HepG2 (cell line): ENCODE results near the gene MXRA7. TPM values are rescaled to one million over a fixed set of nuclear protein-coding genes. Genes with fewer than 3 reads are reported as not detected.

Source experiments
- ATF4 ChIP-seq, 2 experiments: fragments of 450-650 bp in 1 of 2; sonication (generic) in 1 of 2; formaldehyde crosslinking; IDR thresholded peaks; 2 replicates each; pipeline versions ENCODE4 v1.5.0 to v1.8.0; 2020 to 2022; ENCODE audit warnings: mild to moderate bottlenecking in 1 of 2, missing genetic modification reagents in 1 of 2
- EP300 ChIP-seq, 3 experiments: sonication (generic) in 1 of 3; formaldehyde crosslinking in 1 of 3; IDR thresholded peaks; 2 replicates each; pipeline versions ENCODE4 v1.5.1 to v1.6.1; 2011 to 2020; ENCODE audit warnings: low read depth in 2 of 3, low read length in 2 of 3, borderline replicate concordance in 1 of 3, improper control_type of control experiment in 1 of 3, mild to moderate bottlenecking in 1 of 3, missing genetic modification reagents in 1 of 3, moderate library complexity in 1 of 3
- FOXK1 ChIP-seq: sonication (generic); formaldehyde crosslinking; IDR thresholded peaks from 2 replicates; pipeline ENCODE4 v1.4.0; 2020; ENCODE audit warnings: low read depth, missing genetic modification reagents, borderline replicate concordance
- FOXO1 ChIP-seq: sonication (generic); formaldehyde crosslinking; IDR thresholded peaks from 2 replicates; pipeline ENCODE4 v1.4.0; 2020; ENCODE audit warnings: missing genetic modification reagents
- GPBP1L1 ChIP-seq: sonication (generic); formaldehyde crosslinking; IDR thresholded peaks from 2 replicates; pipeline ENCODE4 v1.5.0; 2020; ENCODE audit warnings: mild to moderate bottlenecking, missing genetic modification reagents
- HNF4G ChIP-seq, 2 experiments: sonication (generic) in 1 of 2; formaldehyde crosslinking in 1 of 2; IDR thresholded peaks; 2 replicates each; pipeline versions ENCODE4 v1.4.0 to v1.6.1; 2011 to 2020; ENCODE audit warnings: borderline replicate concordance in 2 of 2, low read depth in 2 of 2, mild to moderate bottlenecking in 2 of 2, low read length in 1 of 2, missing genetic modification reagents in 1 of 2, moderate library complexity in 1 of 2
- HNRNPK ChIP-seq: fragments of 200-400 bp; formaldehyde crosslinking; IDR thresholded peaks from 2 replicates; pipeline ENCODE4 v1.6.1; 2018; ENCODE audit warnings: low read length, low read depth, moderate library complexity, mild to moderate bottlenecking; ENCODE audit not compliant: poor library complexity, severe bottlenecking
- IKZF5 ChIP-seq: IDR thresholded peaks from 2 replicates; pipeline ENCODE4 v1.6.1; 2018; ENCODE audit warnings: missing genetic modification reagents, mild to moderate bottlenecking, missing compliant biosample characterization
- IRF1 ChIP-seq: sonication (generic); formaldehyde crosslinking; IDR thresholded peaks from 2 replicates; pipeline ENCODE4 v1.4.0; 2020; ENCODE audit warnings: low read depth, mild to moderate bottlenecking, missing genetic modification reagents
- KLF9 ChIP-seq: IDR thresholded peaks from 2 replicates; pipeline ENCODE4 v1.6.1; 2016; ENCODE audit warnings: low read depth
- PPARG ChIP-seq: conservative IDR thresholded peaks from 2 replicates; pipeline ENCODE4 v1.6.1; 2016; ENCODE audit warnings: missing biosample characterization, missing genetic modification reagents
- RCOR2 ChIP-seq: IDR thresholded peaks from 2 replicates; pipeline ENCODE4 v1.6.1; 2016; ENCODE audit warnings: missing biosample characterization, missing genetic modification reagents
- SALL1 ChIP-seq: sonication (generic); formaldehyde crosslinking; IDR thresholded peaks from 2 replicates; pipeline ENCODE4 v1.8.0; 2022; ENCODE audit warnings: mild to moderate bottlenecking, missing genetic modification reagents
- ZNF10 ChIP-seq: sonication (generic); formaldehyde crosslinking; IDR thresholded peaks from 2 replicates; pipeline ENCODE4 v1.4.0; 2020; ENCODE audit warnings: mild to moderate bottlenecking, low read depth, missing genetic modification reagents, borderline replicate concordance
- ZNF232 ChIP-seq: sonication (generic); formaldehyde crosslinking; IDR thresholded peaks from 2 replicates; pipeline ENCODE4 v1.4.0; 2020; ENCODE audit warnings: missing genetic modification reagents, borderline replicate concordance
- ZNF580 ChIP-seq: IDR thresholded peaks from 2 replicates; pipeline ENCODE4 v1.6.1; 2016; ENCODE audit warnings: low read depth, borderline replicate concordance
- ZNF704 ChIP-seq: sonication (generic); formaldehyde crosslinking; IDR thresholded peaks from 2 replicates; pipeline ENCODE4 v1.8.1; 2023; ENCODE audit warnings: mild to moderate bottlenecking, inconsistent platforms, moderate library complexity, missing genetic modification reagents, borderline replicate concordance
- ZNF713 ChIP-seq: sonication (generic); formaldehyde crosslinking; IDR thresholded peaks from 2 replicates; pipeline ENCODE4 v1.4.0; 2020; ENCODE audit warnings: mild to moderate bottlenecking, missing genetic modification reagents
- ZNF749 ChIP-seq: sonication (generic); formaldehyde crosslinking; IDR thresholded peaks from 2 replicates; pipeline ENCODE4 v1.8.0; 2022; ENCODE audit warnings: mild to moderate bottlenecking, missing genetic modification reagents, moderate library complexity, borderline replicate concordance
- ZNF788 ChIP-seq: sonication (generic); formaldehyde crosslinking; IDR thresholded peaks from 2 replicates; pipeline ENCODE4 v1.5.0; 2020; ENCODE audit warnings: mild to moderate bottlenecking, missing genetic modification reagents, borderline replicate concordance
- ZSCAN12 ChIP-seq: sonication (generic); formaldehyde crosslinking; IDR thresholded peaks from 2 replicates; pipeline ENCODE4 v1.9.0; 2021; ENCODE audit warnings: mild to moderate bottlenecking, missing genetic modification reagents
- polyA plus RNA-seq, 8 experiments: library from polyadenylated mRNA; depleted of rRNA in 3 of 8; stranded (reverse) in 7 of 8; unstranded in 1 of 8; fragments of >200 nt; fragmentation: Illumina TruSeq in 4 of 8; extraction: Trizol in 4 of 8; gene quantifications; 2 replicates each; pipeline versions ENCODE4 v1.2.1 to v1.2.3, GENCODE V29; 2011 to 2016; ENCODE audit warnings: low read depth in 4 of 8, missing spikeins in 1 of 8, mixed read lengths in 1 of 8; ENCODE audit not compliant: insufficient read depth in 1 of 8
- total RNA-seq, 5 experiments: library from RNA; depleted of rRNA; stranded (reverse); fragments of >200 nt; fragmentation: Illumina TruSeq; extraction: Trizol; gene quantifications; 2 replicates each; pipeline ENCODE4 v1.2.3, GENCODE V29; 2016; ENCODE audit warnings: low read depth in 1 of 5

MXRA7 gene
- total and polyA plus RNA-seq, 2 of the 13 experiments (the other 11 are each of a cell fraction or from before 2014, with no cell fraction given), result 44.8 to 112 TPM

- TF ChIP-seq HNF4G (IDR thresholded peaks at IDR 0.05; ENCODE audit: borderline replicate concordance, low read depth, low read length) (0 out of 2 replicates have a peak, but pooled peaks have one; percentile 21), HNF4G (CRISPR knock-in tag; IDR thresholded peaks at IDR 0.05; ENCODE audit: borderline replicate concordance, low read depth) (peak; percentile 67; the same call in 1 of the 2 replicates), ZNF580 (CRISPR knock-in tag) (no peak), FOXO1 (CRISPR knock-in tag) (peak; percentile 90; the same call in 1 of the 2 replicates), PPARG (peak; percentile 84; the same call in 1 of the 2 replicates), ZNF713 (CRISPR knock-in tag) (0 out of 2 replicates have a peak, but pooled peaks have one; percentile 42), IRF1 (CRISPR knock-in tag) (no peak), RCOR2 (CRISPR knock-in tag) (no peak; the same call in 1 of the 2 replicates), IKZF5 (CRISPR knock-in tag) (peak; percentile 95), ATF4 (CRISPR knock-in tag; IDR thresholded peaks at IDR 0.05) (no peak), ZSCAN12 (CRISPR knock-in tag) (no peak), EP300 (IDR thresholded peaks at IDR 0.05; ENCODE audit: low read depth in 2 of 2, low read length in 2 of 2) (peak in 1 of 2 experiments; percentile 56; a peak in 1 of 4 replicates), EP300 (CRISPR knock-in tag; IDR thresholded peaks at IDR 0.05; ENCODE audit: borderline replicate concordance) (0 out of 2 replicates have a peak, but pooled peaks have one; percentile 9), ZNF704 (CRISPR knock-in tag) (no peak), ZNF788 (CRISPR knock-in tag) (peak; percentile 93; the same call in 1 of the 2 replicates), GPBP1L1 (no peak), HNRNPK (no peak), KLF9 (0 out of 2 replicates have a peak, but pooled peaks have one; percentile 45), ZNF749 (CRISPR knock-in tag) (no peak), ZNF10 (CRISPR knock-in tag) (no peak), ZNF232 (no peak), FOXK1 (CRISPR knock-in tag) (peak; percentile 67; the same call in 1 of the 2 replicates), SALL1 (CRISPR knock-in tag) (peak; percentile 98)
Observed at GRCh38 chr17:76691379-76692191, 19.2 kb downstream of the MXRA7 start (continued).
